Measurements from ENCODE around the gene CSTF1. TPM values are rescaled to one million over a fixed set of nuclear protein-coding genes. Genes with fewer than 3 reads are reported as not detected.

The CSTF1 gene
- total RNA-seq, 1 donor: 49.6 TPM

GRCh38 chr20:56359212-56360132 is 33.0 kb upstream of the CSTF1 start:
- peak; percentile 72 for DNase-seq (ENCODE audit: low read depth)
- TF ChIP-seq CTCF (IDR thresholded peaks at IDR 0.05; ENCODE audit: insufficient read depth, low read length): no peak
- peak overlapping the region; percentile 90 for H3K4me3 ChIP-seq (ENCODE audit: low read depth, low read length)

GRCh38 chr20:56360133-56360907 is 32.1 kb upstream of the CSTF1 start:
- peak overlapping the region; percentile 90 for H3K4me3 ChIP-seq (ENCODE audit: low read depth, low read length)
- no peak for DNase-seq (ENCODE audit: low read depth)
- no peak for TF ChIP-seq CTCF (IDR thresholded peaks at IDR 0.05; ENCODE audit: insufficient read depth, low read length)

GRCh38 chr20:56360908-56361205 is 31.6 kb upstream of the CSTF1 start:
- peak overlapping the region; percentile 17 for H3K4me3 ChIP-seq (ENCODE audit: low read depth, low read length)
- no peak for TF ChIP-seq CTCF (IDR thresholded peaks at IDR 0.05; ENCODE audit: insufficient read depth, low read length)
- no peak for DNase-seq (ENCODE audit: low read depth)

- H3K4me3 ChIP-seq (ENCODE audit: low read depth, low read length): no peak overlapping the region
- no peak for TF ChIP-seq CTCF (IDR thresholded peaks at IDR 0.05; ENCODE audit: insufficient read depth, low read length)
- no peak for DNase-seq (ENCODE audit: low read depth)
Measured at GRCh38 chr20:56361900-56362299, 30.5 kb upstream of the CSTF1 start.

- DNase-seq (ENCODE audit: low read depth): no peak
- H3K4me3 ChIP-seq (ENCODE audit: low read depth, low read length): no peak overlapping the region
- no peak for TF ChIP-seq CTCF (IDR thresholded peaks at IDR 0.05; ENCODE audit: insufficient read depth, low read length)
Measured at GRCh38 chr20:56362833-56363413, 29.5 kb upstream of the CSTF1 start.

GRCh38 chr20:56363491-56363890 is 29.0 kb upstream of the CSTF1 start:
- DNase-seq (ENCODE audit: low read depth): no peak
- TF ChIP-seq CTCF (IDR thresholded peaks at IDR 0.05; ENCODE audit: insufficient read depth, low read length): no peak

More at GRCh38 chr20:56363491-56363890, 29.0 kb upstream of the CSTF1 start:
- no peak overlapping the region for H3K4me3 ChIP-seq (ENCODE audit: low read depth, low read length)
